HepG2 (cell line): ENCODE measurements around the gene CASKIN1. TPM values are rescaled to one million over a fixed set of nuclear protein-coding genes. Genes with fewer than 3 reads are reported as not detected.

Experiments used
- GATA4 ChIP-seq: sonication (generic); IDR thresholded peaks from 2 replicates; pipeline ENCODE4 v1.6.1; 2016; ENCODE audit warnings: antibody characterized with exemption, low read depth, borderline replicate concordance
- JUN ChIP-seq: sonication (generic); formaldehyde crosslinking; IDR thresholded peaks from 2 replicates; pipeline ENCODE4 v1.4.0; 2020; ENCODE audit warnings: mild to moderate bottlenecking, missing genetic modification reagents
- KAT7 ChIP-seq: IDR thresholded peaks from 2 replicates; pipeline ENCODE4 v1.6.1; 2018; ENCODE audit warnings: borderline replicate concordance, missing compliant biosample characterization
- MEF2D ChIP-seq: sonication (generic); formaldehyde crosslinking; IDR thresholded peaks from 2 replicates; pipeline ENCODE4 v1.5.1; 2020; ENCODE audit warnings: mild to moderate bottlenecking, missing genetic modification reagents
- NKX3-1 ChIP-seq: sonication (generic); formaldehyde crosslinking; IDR thresholded peaks from 2 replicates; pipeline ENCODE4 v1.5.0; 2020; ENCODE audit warnings: missing genetic modification reagents
- NONO ChIP-seq, 2 experiments: fragments of 450-650 bp in 1 of 2; sonication (generic) in 1 of 2; formaldehyde crosslinking in 1 of 2; IDR thresholded peaks in 1 of 2; conservative IDR thresholded peaks in 1 of 2; 2 replicates each; pipeline versions ENCODE4 v1.6.1 to v1.8.0; 2017 to 2022; ENCODE audit warnings: mild to moderate bottlenecking in 1 of 2, missing genetic modification reagents in 1 of 2, moderate library complexity in 1 of 2
- SRSF9 ChIP-seq: fragments of 200-400 bp; formaldehyde crosslinking; IDR thresholded peaks from 2 replicates; pipeline ENCODE4 v1.6.1; 2018; ENCODE audit warnings: borderline replicate concordance, mild to moderate bottlenecking, low read depth, low read length; ENCODE audit not compliant: insufficient read depth, poor library complexity, severe bottlenecking
- TSC22D2 ChIP-seq: sonication (generic); formaldehyde crosslinking; IDR thresholded peaks from 2 replicates; pipeline ENCODE4 v1.5.1; 2020; ENCODE audit warnings: missing genetic modification reagents, mild to moderate bottlenecking, borderline replicate concordance
- polyA plus RNA-seq, 8 experiments: library from polyadenylated mRNA; depleted of rRNA in 3 of 8; stranded (reverse) in 7 of 8; unstranded in 1 of 8; fragments of >200 nt; fragmentation: Illumina TruSeq in 4 of 8; extraction: Trizol in 4 of 8; gene quantifications; 2 replicates each; pipeline versions ENCODE4 v1.2.1 to v1.2.3, GENCODE V29; 2011 to 2016; ENCODE audit warnings: low read depth in 4 of 8, missing spikeins in 1 of 8, mixed read lengths in 1 of 8; ENCODE audit not compliant: insufficient read depth in 1 of 8
- total RNA-seq, 5 experiments: library from RNA; depleted of rRNA; stranded (reverse); fragments of >200 nt; fragmentation: Illumina TruSeq; extraction: Trizol; gene quantifications; 2 replicates each; pipeline ENCODE4 v1.2.3, GENCODE V29; 2016; ENCODE audit warnings: low read depth in 1 of 5
- TF ChIP-seq, protein P1 (sequence below): IDR thresholded peaks from 2 replicates; pipeline ENCODE4 v1.6.1; 2016; ENCODE audit warnings: low read depth, missing genetic modification reagents, missing compliant biosample characterization
- TF ChIP-seq, protein P2 (sequence below): sonication (generic); formaldehyde crosslinking; conservative IDR thresholded peaks from 2 replicates; pipeline ENCODE4 v1.8.0; 2022; ENCODE audit warnings: missing genetic modification reagents
- TF ChIP-seq, protein P3 (sequence below): sonication (generic); formaldehyde crosslinking; IDR thresholded peaks from 2 replicates; pipeline ENCODE4 v1.4.0; 2020; ENCODE audit warnings: missing genetic modification reagents
- TF ChIP-seq, protein P4 (sequence below): sonication (generic); formaldehyde crosslinking; IDR thresholded peaks from 2 replicates; pipeline ENCODE4 v1.8.1; 2022; ENCODE audit warnings: low read depth, mild to moderate bottlenecking, missing genetic modification reagents
- TF ChIP-seq, protein P5 (sequence below): sonication (generic); formaldehyde crosslinking; IDR thresholded peaks from 2 replicates; pipeline ENCODE4 v1.5.0; 2020; ENCODE audit warnings: missing genetic modification reagents

The CASKIN1 gene
- total and polyA plus RNA-seq, 2 of the 13 experiments (the other 11 are each of a cell fraction or from before 2014, with no cell fraction given): 1.2 to 2.2 TPM

DNA sequence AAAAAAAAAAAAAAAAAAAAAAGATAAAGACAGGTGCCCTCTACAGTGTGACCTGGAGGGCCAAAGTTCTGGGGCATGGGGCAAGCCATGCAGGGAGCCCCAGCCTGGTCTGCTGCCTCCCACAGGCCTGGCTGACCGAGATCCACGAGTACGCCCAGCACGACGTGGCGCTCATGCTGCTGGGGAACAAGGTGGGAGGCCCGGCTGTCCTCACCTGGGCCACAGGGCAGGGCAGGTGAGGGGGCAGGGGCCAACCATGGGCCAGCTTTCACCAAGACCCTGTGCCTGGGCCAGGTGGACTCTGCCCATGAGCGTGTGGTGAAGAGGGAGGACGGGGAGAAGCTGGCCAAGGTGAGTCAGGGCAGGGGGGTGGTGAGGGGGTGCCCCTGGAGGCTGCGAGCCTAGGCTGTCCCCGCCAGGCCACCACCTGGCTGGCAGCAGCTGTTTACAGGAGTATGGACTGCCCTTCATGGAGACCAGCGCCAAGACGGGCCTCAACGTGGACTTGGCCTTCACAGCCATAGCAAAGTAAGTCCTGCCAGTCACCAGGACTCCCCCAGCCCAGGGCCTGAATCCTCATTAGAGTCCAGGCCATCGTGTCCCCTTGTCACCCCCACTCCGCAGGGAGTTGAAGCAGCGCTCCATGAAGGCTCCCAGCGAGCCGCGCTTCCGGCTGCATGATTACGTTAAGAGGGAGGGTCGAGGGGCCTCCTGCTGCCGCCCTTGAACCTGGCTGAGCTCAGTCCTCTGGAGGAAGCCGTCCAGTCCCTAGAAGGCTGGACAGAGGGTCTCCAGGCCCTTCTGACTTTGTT, 43.5 kb downstream of the CASKIN1 start (continued):
- TF ChIP-seq, protein P1, sequence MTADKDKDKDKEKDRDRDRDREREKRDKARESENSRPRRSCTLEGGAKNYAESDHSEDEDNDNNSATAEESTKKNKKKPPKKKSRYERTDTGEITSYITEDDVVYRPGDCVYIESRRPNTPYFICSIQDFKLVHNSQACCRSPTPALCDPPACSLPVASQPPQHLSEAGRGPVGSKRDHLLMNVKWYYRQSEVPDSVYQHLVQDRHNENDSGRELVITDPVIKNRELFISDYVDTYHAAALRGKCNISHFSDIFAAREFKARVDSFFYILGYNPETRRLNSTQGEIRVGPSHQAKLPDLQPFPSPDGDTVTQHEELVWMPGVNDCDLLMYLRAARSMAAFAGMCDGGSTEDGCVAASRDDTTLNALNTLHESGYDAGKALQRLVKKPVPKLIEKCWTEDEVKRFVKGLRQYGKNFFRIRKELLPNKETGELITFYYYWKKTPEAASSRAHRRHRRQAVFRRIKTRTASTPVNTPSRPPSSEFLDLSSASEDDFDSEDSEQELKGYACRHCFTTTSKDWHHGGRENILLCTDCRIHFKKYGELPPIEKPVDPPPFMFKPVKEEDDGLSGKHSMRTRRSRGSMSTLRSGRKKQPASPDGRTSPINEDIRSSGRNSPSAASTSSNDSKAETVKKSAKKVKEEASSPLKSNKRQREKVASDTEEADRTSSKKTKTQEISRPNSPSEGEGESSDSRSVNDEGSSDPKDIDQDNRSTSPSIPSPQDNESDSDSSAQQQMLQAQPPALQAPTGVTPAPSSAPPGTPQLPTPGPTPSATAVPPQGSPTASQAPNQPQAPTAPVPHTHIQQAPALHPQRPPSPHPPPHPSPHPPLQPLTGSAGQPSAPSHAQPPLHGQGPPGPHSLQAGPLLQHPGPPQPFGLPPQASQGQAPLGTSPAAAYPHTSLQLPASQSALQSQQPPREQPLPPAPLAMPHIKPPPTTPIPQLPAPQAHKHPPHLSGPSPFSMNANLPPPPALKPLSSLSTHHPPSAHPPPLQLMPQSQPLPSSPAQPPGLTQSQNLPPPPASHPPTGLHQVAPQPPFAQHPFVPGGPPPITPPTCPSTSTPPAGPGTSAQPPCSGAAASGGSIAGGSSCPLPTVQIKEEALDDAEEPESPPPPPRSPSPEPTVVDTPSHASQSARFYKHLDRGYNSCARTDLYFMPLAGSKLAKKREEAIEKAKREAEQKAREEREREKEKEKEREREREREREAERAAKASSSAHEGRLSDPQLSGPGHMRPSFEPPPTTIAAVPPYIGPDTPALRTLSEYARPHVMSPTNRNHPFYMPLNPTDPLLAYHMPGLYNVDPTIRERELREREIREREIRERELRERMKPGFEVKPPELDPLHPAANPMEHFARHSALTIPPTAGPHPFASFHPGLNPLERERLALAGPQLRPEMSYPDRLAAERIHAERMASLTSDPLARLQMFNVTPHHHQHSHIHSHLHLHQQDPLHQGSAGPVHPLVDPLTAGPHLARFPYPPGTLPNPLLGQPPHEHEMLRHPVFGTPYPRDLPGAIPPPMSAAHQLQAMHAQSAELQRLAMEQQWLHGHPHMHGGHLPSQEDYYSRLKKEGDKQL (CRISPR knock-in tag): no peak
- no peak; the same call in 1 of the 2 replicates for TF ChIP-seq MEF2D (CRISPR knock-in tag)
- no peak for TF ChIP-seq SRSF9
- peak; percentile 22; the same call in 1 of the 2 replicates for TF ChIP-seq KAT7 (CRISPR knock-in tag)
- TF ChIP-seq, protein P2, sequence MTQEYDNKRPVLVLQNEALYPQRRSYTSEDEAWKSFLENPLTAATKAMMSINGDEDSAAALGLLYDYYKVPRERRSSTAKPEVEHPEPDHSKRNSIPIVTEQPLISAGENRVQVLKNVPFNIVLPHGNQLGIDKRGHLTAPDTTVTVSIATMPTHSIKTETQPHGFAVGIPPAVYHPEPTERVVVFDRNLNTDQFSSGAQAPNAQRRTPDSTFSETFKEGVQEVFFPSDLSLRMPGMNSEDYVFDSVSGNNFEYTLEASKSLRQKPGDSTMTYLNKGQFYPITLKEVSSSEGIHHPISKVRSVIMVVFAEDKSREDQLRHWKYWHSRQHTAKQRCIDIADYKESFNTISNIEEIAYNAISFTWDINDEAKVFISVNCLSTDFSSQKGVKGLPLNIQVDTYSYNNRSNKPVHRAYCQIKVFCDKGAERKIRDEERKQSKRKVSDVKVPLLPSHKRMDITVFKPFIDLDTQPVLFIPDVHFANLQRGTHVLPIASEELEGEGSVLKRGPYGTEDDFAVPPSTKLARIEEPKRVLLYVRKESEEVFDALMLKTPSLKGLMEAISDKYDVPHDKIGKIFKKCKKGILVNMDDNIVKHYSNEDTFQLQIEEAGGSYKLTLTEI (CRISPR knock-in tag): no peak
- TF ChIP-seq, protein P3, sequence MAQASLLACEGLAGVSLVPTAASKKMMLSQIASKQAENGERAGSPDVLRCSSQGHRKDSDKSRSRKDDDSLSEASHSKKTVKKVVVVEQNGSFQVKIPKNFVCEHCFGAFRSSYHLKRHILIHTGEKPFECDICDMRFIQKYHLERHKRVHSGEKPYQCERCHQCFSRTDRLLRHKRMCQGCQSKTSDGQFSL: peak; percentile 15; the same call in 1 of the 2 replicates
- TF ChIP-seq, protein P4, sequence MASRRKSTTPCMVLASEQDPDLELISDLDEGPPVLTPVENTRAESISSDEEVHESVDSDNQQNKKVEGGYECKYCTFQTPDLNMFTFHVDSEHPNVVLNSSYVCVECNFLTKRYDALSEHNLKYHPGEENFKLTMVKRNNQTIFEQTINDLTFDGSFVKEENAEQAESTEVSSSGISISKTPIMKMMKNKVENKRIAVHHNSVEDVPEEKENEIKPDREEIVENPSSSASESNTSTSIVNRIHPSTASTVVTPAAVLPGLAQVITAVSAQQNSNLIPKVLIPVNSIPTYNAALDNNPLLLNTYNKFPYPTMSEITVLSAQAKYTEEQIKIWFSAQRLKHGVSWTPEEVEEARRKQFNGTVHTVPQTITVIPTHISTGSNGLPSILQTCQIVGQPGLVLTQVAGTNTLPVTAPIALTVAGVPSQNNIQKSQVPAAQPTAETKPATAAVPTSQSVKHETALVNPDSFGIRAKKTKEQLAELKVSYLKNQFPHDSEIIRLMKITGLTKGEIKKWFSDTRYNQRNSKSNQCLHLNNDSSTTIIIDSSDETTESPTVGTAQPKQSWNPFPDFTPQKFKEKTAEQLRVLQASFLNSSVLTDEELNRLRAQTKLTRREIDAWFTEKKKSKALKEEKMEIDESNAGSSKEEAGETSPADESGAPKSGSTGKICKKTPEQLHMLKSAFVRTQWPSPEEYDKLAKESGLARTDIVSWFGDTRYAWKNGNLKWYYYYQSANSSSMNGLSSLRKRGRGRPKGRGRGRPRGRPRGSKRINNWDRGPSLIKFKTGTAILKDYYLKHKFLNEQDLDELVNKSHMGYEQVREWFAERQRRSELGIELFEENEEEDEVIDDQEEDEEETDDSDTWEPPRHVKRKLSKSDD: no peak
- no peak for TF ChIP-seq GATA4
- TF ChIP-seq TSC22D2 (CRISPR knock-in tag): no peak
- no peak for TF ChIP-seq NONO (IDR thresholded peaks at IDR 0.05)
- TF ChIP-seq NONO (CRISPR knock-in tag; conservative IDR thresholded peaks at IDR 0.05): peak; percentile 62; the same call in 1 of the 2 replicates
- TF ChIP-seq, protein P5, sequence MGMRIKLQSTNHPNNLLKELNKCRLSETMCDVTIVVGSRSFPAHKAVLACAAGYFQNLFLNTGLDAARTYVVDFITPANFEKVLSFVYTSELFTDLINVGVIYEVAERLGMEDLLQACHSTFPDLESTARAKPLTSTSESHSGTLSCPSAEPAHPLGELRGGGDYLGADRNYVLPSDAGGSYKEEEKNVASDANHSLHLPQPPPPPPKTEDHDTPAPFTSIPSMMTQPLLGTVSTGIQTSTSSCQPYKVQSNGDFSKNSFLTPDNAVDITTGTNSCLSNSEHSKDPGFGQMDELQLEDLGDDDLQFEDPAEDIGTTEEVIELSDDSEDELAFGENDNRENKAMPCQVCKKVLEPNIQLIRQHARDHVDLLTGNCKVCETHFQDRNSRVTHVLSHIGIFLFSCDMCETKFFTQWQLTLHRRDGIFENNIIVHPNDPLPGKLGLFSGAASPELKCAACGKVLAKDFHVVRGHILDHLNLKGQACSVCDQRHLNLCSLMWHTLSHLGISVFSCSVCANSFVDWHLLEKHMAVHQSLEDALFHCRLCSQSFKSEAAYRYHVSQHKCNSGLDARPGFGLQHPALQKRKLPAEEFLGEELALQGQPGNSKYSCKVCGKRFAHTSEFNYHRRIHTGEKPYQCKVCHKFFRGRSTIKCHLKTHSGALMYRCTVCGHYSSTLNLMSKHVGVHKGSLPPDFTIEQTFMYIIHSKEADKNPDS: no peak
- no peak for TF ChIP-seq NKX3-1
- no peak for TF ChIP-seq JUN
